Natural killer cell treated with Interleukin-12 subunit alpha and Interleukin-12 subunit beta and Interleukin-15 and Interleukin-18, amount 100 ng/mL, for 72 hours (primary cell): ENCODE measurements around the gene NDUFA11. TPM values are rescaled to one million over a fixed set of nuclear protein-coding genes. Genes with fewer than 3 reads are reported as not detected.
"Not testable (repeated sequence)": the region's sequence is repeated elsewhere in the genome, so short reads cannot be mapped to it uniquely, and the experiment has no call there.

Experiments used
- ATAC-seq, 2 donors: fragments of 150-1000 bp; cut with Tn5 transposase in 1 of 2; sonication (Bioruptor Pico), chemical (Tn5 transposase) in 1 of 2; 2 replicates each; pipeline ENCODE4 v1.10.0; 2021
- DNase-seq: peaks from one replicate; pipeline ENCODE4 v3.0.0; 2022; ENCODE audit warnings: low spot score
- H3K27ac Mint-ChIP-seq, 2 donors: 1 replicate in 1 of 2; 2 replicates in 1 of 2; pipeline ENCODE4 v1.8.0; 2022; ENCODE audit warnings: mixed read lengths in 2 of 2, mild to moderate bottlenecking in 1 of 2, moderate library complexity in 1 of 2
- H3K27me3 Mint-ChIP-seq, 2 donors: 1 replicate in 1 of 2; 2 replicates in 1 of 2; pipeline ENCODE4 v1.8.0; 2022; ENCODE audit warnings: mixed read lengths in 2 of 2
- H3K36me3 Mint-ChIP-seq: one replicate; pipeline ENCODE4 v1.8.0; 2022; ENCODE audit warnings: mixed read lengths
- H3K4me1 Mint-ChIP-seq, 2 donors: 1 replicate in 1 of 2; 2 replicates in 1 of 2; pipeline ENCODE4 v1.8.0; 2022; ENCODE audit warnings: low read depth in 2 of 2, mixed read lengths in 2 of 2, mild to moderate bottlenecking in 1 of 2
- H3K4me3 Mint-ChIP-seq: one replicate; pipeline ENCODE4 v1.8.0; 2022; ENCODE audit warnings: mixed read lengths
- H3K9me3 Mint-ChIP-seq: 2 replicates; pipeline ENCODE4 v1.8.0; 2022; ENCODE audit warnings: mixed read lengths
- total RNA-seq, 2 donors: library from RNA; stranded (reverse); gene quantifications; one replicate each; pipeline ENCODE4 v1.2.3, GENCODE V29; 2022

Gene NDUFA11
- total RNA-seq, 2 donors from 2014 or later, result 170 to 189 TPM

- no peak overlapping the region for H3K27ac Mint-ChIP-seq
- no peaks in the 10 kb centered on the region for H3K9me3 Mint-ChIP-seq
- H3K36me3 Mint-ChIP-seq, result no peaks in the 10 kb centered on the region
- no peak overlapping the region for H3K4me3 Mint-ChIP-seq
- H3K27me3 Mint-ChIP-seq, result peaks cover 0 to under 1% of the 10 kb centered on the region in 2 donors
- ATAC-seq, result no peak
- H3K4me1 Mint-ChIP-seq, result peaks cover 0 to 3% of the 10 kb centered on the region in 2 donors
- DNase-seq, result no peak
Measured at GRCh38 chr19:5894704-5895349, 8.8 kb downstream of the NDUFA11 start.

DNA sequence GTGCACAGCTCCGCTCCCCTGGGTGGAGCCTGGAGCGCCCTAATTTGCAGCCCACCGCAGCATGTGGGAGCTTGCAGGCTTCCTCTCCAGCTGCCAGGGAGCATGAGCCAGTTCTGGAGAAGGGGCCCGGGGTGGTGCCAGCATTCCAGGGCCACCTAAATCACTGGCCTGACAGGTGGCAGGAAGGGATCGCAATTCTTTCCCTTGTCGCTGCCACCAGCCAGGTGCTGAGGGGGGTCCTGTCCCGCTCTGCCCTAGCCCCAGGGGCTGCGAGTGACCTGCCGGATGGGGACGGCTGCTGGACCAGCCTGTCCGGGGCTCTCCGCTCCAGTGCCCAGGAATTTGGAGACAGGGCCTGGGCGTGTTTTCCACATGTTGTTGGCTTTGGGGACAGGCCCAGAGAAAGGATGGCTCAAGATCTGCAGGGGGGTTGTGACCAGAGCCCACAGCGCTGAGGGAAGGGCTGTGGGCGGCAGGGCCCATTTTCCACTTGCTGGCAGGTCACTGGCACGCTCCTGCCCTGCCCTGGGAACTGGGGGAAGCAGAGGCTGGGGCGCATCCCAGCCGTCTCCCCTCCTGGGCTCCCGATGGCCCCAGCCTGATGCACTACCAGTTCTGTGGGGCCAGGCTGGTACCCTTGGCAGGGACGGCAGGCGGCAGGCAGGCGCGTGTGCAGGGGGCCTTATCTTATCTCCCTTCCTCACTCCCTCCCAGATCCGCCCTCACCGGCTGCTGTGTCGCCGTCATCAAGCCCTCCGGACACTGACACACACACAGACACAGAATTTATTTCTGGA lies 9.5 kb downstream of the NDUFA11 start:
- H3K36me3 Mint-ChIP-seq, result no peaks in the 10 kb centered on the region
- no peak overlapping the region for H3K27ac Mint-ChIP-seq
- no peak for ATAC-seq
- no peak for DNase-seq
- no peaks in the 10 kb centered on the region for H3K9me3 Mint-ChIP-seq
- peaks cover 0 to 3% of the 10 kb centered on the region in 2 donors for H3K4me1 Mint-ChIP-seq
- H3K27me3 Mint-ChIP-seq, result peaks cover 0 to 6% of the 10 kb centered on the region in 2 donors
- no peak overlapping the region for H3K4me3 Mint-ChIP-seq

- H3K9me3 Mint-ChIP-seq, result no peaks in the 10 kb centered on the region
- H3K4me3 Mint-ChIP-seq, result no peak overlapping the region
- no peaks in the 10 kb centered on the region for H3K36me3 Mint-ChIP-seq
- DNase-seq (no peak), ATAC-seq (no peak)
- no peak overlapping the region for H3K27ac Mint-ChIP-seq
- H3K4me1 Mint-ChIP-seq, result peaks cover 0 to 3% of the 10 kb centered on the region in 2 donors
- H3K27me3 Mint-ChIP-seq, result peaks cover 0 to 6% of the 10 kb centered on the region in 2 donors
Measured at GRCh38 chr19:5893296-5893903, 10.2 kb downstream of the NDUFA11 start.

GRCh38 chr19:5892772-5893275 lies 10.8 kb downstream of the NDUFA11 start:
- H3K27me3 Mint-ChIP-seq, result peaks cover 0 to 6% of the 10 kb centered on the region in 2 donors
- no peak overlapping the region for H3K4me3 Mint-ChIP-seq
- no peaks in the 10 kb centered on the region for H3K9me3 Mint-ChIP-seq
- no peaks in the 10 kb centered on the region for H3K36me3 Mint-ChIP-seq
- H3K4me1 Mint-ChIP-seq, result peaks cover 0 to 3% of the 10 kb centered on the region in 2 donors
- DNase-seq (no peak), ATAC-seq (no peak)
- no peak overlapping the region for H3K27ac Mint-ChIP-seq

GRCh38 chr19:5891938-5892771 lies 11.4 kb downstream of the NDUFA11 start:
- peaks cover 0 to 3% of the 10 kb centered on the region in 2 donors for H3K4me1 Mint-ChIP-seq
- H3K9me3 Mint-ChIP-seq, result no peaks in the 10 kb centered on the region
- no peak overlapping the region for H3K27ac Mint-ChIP-seq
- no peak overlapping the region for H3K4me3 Mint-ChIP-seq
- peaks cover 0 to 6% of the 10 kb centered on the region in 2 donors for H3K27me3 Mint-ChIP-seq
- DNase-seq, result no peak
- ATAC-seq, result peak; percentile 7 to 72
- no peaks in the 10 kb centered on the region for H3K36me3 Mint-ChIP-seq

GRCh38 chr19:5891572-5891937 lies 12.0 kb downstream of the NDUFA11 start:
- H3K36me3 Mint-ChIP-seq, result no peaks in the 10 kb centered on the region
- no peak overlapping the region for H3K27ac Mint-ChIP-seq
- H3K4me3 Mint-ChIP-seq, result no peak overlapping the region
- no peak for ATAC-seq
- no peaks in the 10 kb centered on the region for H3K9me3 Mint-ChIP-seq
- peaks cover 0 to 6% of the 10 kb centered on the region in 2 donors for H3K27me3 Mint-ChIP-seq
- H3K4me1 Mint-ChIP-seq, result peaks cover 0 to 3% of the 10 kb centered on the region in 2 donors
- DNase-seq, result no peak

GRCh38 chr19:5890099-5890498 lies 13.5 kb downstream of the NDUFA11 start:
- ATAC-seq (no peak), DNase-seq (no peak)
- Mint-ChIP-seq H3K36me3 (no peaks in the 10 kb centered on the region), H3K27me3 (peaks cover 0 to 8% of the 10 kb centered on the region in 2 donors), H3K9me3 (no peaks in the 10 kb centered on the region), H3K4me1 (peaks cover 0 to 3% of the 10 kb centered on the region in 2 donors), H3K27ac (no peak overlapping the region), H3K4me3 (no peak overlapping the region)

- no peak for DNase-seq
- no peak overlapping the region for H3K4me3 Mint-ChIP-seq
- peaks cover 0 to 3% of the 10 kb centered on the region in 2 donors for H3K4me1 Mint-ChIP-seq
- no peaks in the 10 kb centered on the region for H3K9me3 Mint-ChIP-seq
- H3K27ac Mint-ChIP-seq, result no peak overlapping the region
- peaks cover 0 to 8% of the 10 kb centered on the region in 2 donors for H3K27me3 Mint-ChIP-seq
- no peaks in the 10 kb centered on the region for H3K36me3 Mint-ChIP-seq
- peak in 1 of 2 donors; percentile 4 for ATAC-seq
Measured at GRCh38 chr19:5889288-5889971, 14.2 kb downstream of the NDUFA11 start.

- not testable (repeated sequence) for H3K36me3 Mint-ChIP-seq, ATAC-seq, H3K4me1 Mint-ChIP-seq, DNase-seq, H3K9me3 Mint-ChIP-seq, H3K27me3 Mint-ChIP-seq, H3K27ac Mint-ChIP-seq, H3K4me3 Mint-ChIP-seq
Measured at GRCh38 chr19:5884065-5884811, 19.4 kb downstream of the NDUFA11 start.

GRCh38 chr19:5883157-5883873 lies 20.3 kb downstream of the NDUFA11 start:
- H3K27ac Mint-ChIP-seq, DNase-seq, H3K27me3 Mint-ChIP-seq, H3K36me3 Mint-ChIP-seq, ATAC-seq, H3K9me3 Mint-ChIP-seq, H3K4me3 Mint-ChIP-seq, H3K4me1 Mint-ChIP-seq: not testable (repeated sequence)

- H3K27me3 Mint-ChIP-seq, result peaks cover 0 to 7% of the 10 kb centered on the region in 2 donors
- no peak overlapping the region for H3K4me3 Mint-ChIP-seq
- H3K36me3 Mint-ChIP-seq, result no peaks in the 10 kb centered on the region
- DNase-seq (no peak), ATAC-seq (no peak)
- H3K4me1 Mint-ChIP-seq, result no peaks in the 10 kb centered on the region
- H3K9me3 Mint-ChIP-seq, result no peaks in the 10 kb centered on the region
- H3K27ac Mint-ChIP-seq, result no peak overlapping the region
Measured at GRCh38 chr19:5882421-5882968, 21.1 kb downstream of the NDUFA11 start.
